Activated CD8-positive, alpha-beta memory T cell treated with anti-CD3 and anti-CD28 coated beads, Interleukin-2, amount 10 ng/mL, durations not matched to agents 7 days and 5 days (primary cell): ENCODE results near the gene RDH5. TPM values are rescaled to one million over a fixed set of nuclear protein-coding genes. Genes with fewer than 3 reads are reported as not detected.
"Not testable (repeated sequence)": the region's sequence is repeated elsewhere in the genome, so short reads cannot be mapped to it uniquely, and the experiment has no call there.

Experiments
- ATAC-seq: fragments of 150-1000 bp; cut with Tn5 transposase; one replicate; pipeline ENCODE4 v1.10.0; 2021; ENCODE audit warnings: moderate library complexity
- CTCF ChIA-PET: fragments of 350-600 bp; sonication (Branson Sonifier 250); formaldehyde crosslinking; loops from one replicate; lab custom pipeline; 2021; ENCODE audit warnings: antibody characterized with exemption; lab: Charles Lee
- DNase-seq: peaks from one replicate; pipeline ENCODE4 v3.0.0-alpha.2; 2020
- H3K27ac Mint-ChIP-seq: one replicate; pipeline ENCODE4 v1.8.0; 2021; ENCODE audit warnings: mild to moderate bottlenecking, mixed read lengths
- H3K27me3 Mint-ChIP-seq: one replicate; pipeline ENCODE4 v1.8.0; 2021; ENCODE audit warnings: mixed read lengths
- H3K36me3 Mint-ChIP-seq: one replicate; pipeline ENCODE4 v1.8.0; 2021; ENCODE audit warnings: mild to moderate bottlenecking, mixed read lengths
- H3K4me1 Mint-ChIP-seq: one replicate; pipeline ENCODE4 v1.8.0; 2021; ENCODE audit warnings: mixed read lengths
- H3K4me3 Mint-ChIP-seq: one replicate; pipeline ENCODE4 v1.8.0; 2021; ENCODE audit warnings: mild to moderate bottlenecking, moderate library complexity, mixed read lengths
- H3K9me3 Mint-ChIP-seq: one replicate; pipeline ENCODE4 v1.8.0; 2022; ENCODE audit warnings: low read depth, mixed read lengths
- total RNA-seq, 2 experiments: library from RNA; stranded (reverse); gene quantifications; one replicate each; pipeline ENCODE4 v1.2.3, GENCODE V29; 2021

RDH5 gene
- total RNA-seq, 2 experiments from 2014 or later, result 11.1 to 14.4 TPM

DNA sequence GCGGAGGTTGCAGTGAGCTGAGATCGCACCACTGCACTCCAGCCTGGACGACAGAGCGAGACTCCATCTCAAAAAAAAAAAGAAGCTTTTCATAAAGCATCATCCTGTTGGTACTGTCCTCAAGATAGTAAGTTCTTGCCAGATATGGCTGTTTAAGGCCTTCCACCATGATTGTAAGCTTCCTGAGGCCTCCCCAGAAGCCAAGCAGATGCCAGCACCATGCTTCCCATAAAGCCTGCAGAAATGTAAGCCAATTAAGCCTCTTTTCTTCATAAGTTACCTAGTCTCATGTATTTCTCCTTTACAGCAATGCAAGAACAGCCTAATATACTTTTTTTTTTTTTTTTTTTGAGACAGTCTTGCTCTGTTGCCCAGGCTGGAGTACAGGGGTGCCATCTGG lies 38.4 kb downstream of the RDH5 start:
- H3K27me3 Mint-ChIP-seq, DNase-seq, H3K4me3 Mint-ChIP-seq, H3K27ac Mint-ChIP-seq, ATAC-seq, H3K4me1 Mint-ChIP-seq, H3K9me3 Mint-ChIP-seq: not testable (repeated sequence)
- H3K36me3 Mint-ChIP-seq, result peaks cover 59% of the 10 kb centered on the region
- CTCF ChIA-PET, result interaction anchor here (0.6 to 1.9 kb wide), 2 partner anchors 15 to 1400 kb away, joined by 3 to 5 read pairs; no protein-coding TSS in a partner anchor

DNA sequence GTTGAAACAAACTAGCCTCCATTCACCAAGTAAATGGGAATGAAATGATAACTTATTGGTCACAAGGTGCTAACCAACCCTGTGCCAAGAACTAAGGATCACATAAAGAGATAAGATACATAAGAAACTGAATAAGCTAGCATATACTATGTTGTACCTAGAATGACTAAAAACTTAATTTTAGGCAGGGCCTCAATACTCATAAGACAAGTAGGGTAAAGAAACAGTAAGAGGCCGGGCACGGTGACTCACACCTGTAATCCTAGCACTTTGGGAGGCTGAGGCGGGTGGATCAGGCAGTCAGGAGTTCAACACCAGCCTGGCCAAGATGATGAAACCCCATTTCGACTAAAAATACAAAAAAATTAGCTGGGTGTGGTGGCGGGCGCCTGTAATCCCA lies 40.5 kb downstream of the RDH5 start:
- H3K4me3 Mint-ChIP-seq, result no peak overlapping the region
- ATAC-seq (peak; percentile 60), DNase-seq (no peak)
- CTCF ChIA-PET, result interaction anchor here (0.9 to 1.2 kb wide), 2 partner anchors 23 to 269 kb away, joined by 3 read pairs; no protein-coding TSS in a partner anchor
- no peak overlapping the region for H3K27ac Mint-ChIP-seq
- peaks cover 55% of the 10 kb centered on the region for H3K36me3 Mint-ChIP-seq
- no peaks in the 10 kb centered on the region for H3K27me3 Mint-ChIP-seq
- H3K4me1 Mint-ChIP-seq, result peaks cover 8% of the 10 kb centered on the region
- H3K9me3 Mint-ChIP-seq, result no peaks in the 10 kb centered on the region

DNA sequence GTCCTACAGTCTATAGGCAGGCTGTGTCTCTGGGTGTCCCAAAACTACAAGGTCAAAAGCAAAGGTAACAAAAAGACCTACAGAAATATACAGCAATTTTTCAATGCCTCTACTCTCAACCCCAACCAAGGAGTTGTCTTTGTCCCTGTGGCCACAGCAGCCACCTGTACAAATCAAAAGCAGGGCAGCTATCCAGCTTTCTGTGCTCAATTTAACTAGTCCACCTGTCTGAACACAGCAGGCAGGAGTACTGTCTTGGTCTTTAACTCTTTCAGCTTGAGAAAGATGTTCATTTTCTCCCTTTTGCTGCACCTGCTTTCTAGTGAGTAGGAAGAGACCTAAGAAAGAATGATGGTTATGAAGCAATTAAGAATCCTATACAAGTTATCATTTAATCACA lies 42.5 kb downstream of the RDH5 start:
- peaks cover 8% of the 10 kb centered on the region for H3K4me1 Mint-ChIP-seq
- DNase-seq, result no peak
- H3K9me3 Mint-ChIP-seq, result no peaks in the 10 kb centered on the region
- peaks cover 52% of the 10 kb centered on the region for H3K36me3 Mint-ChIP-seq
- H3K27ac Mint-ChIP-seq, result no peak overlapping the region
- H3K4me3 Mint-ChIP-seq, result no peak overlapping the region
- H3K27me3 Mint-ChIP-seq, result no peaks in the 10 kb centered on the region
- CTCF ChIA-PET, result no interaction called here
- ATAC-seq, result no peak

DNA sequence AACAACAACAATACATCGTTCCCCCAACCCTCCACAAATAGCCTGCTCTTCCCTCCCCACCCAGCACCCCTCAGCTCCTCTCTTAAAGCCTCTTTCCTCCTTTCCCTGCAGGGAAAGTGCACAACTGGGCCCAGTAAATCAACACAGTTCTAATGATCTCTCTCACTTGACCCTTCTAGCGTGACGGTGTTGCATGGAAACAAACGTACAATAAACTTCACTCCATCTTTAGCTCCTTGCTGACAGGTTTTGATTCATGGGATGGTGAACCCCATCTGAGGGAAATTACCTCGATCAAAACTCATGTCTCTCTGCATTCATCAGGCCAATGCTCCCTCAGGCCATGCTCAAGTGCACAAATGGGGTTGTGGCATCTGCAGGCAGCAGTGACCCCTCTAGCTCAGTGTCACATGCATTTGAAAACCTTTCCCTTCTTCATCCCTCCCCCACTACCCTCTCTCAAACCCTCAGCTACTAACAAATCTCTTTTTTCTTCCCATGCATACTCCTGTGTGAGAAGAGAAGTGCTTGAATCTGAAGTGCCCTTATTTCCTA lies 45.6 kb downstream of the RDH5 start:
- Mint-ChIP-seq H3K27ac (no peak overlapping the region), H3K27me3 (no peaks in the 10 kb centered on the region), H3K4me3 (no peak overlapping the region), H3K4me1 (peaks cover 5% of the 10 kb centered on the region), H3K36me3 (peaks cover 31% of the 10 kb centered on the region), H3K9me3 (no peaks in the 10 kb centered on the region)
- CTCF ChIA-PET, result interaction anchor here (1.0 to 1.1 kb wide), 2 partner anchors 9 to 14 kb away, joined by 3 read pairs; no protein-coding TSS in a partner anchor
- DNase-seq, result no peak
- no peak for ATAC-seq

DNA sequence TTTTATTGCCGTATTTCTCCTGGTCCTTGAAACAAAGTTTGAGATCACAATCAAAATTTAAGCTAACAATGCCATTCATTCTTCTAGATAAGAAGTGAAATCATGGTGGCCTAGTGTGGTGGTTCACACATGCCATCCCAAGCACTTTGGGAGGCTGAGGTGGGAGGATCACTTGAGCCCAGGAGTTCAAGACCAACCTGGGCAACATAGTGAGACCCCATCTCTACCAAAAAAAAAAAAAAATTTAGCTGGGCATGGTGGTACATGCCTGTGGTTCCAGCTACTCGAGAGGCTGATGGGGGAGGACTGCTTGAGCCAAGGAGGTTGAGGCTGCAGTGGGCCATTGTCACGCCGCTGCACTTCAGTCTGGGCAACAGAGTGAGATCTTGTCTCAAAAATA lies 47.0 kb downstream of the RDH5 start:
- peaks cover 3% of the 10 kb centered on the region for H3K4me1 Mint-ChIP-seq
- CTCF ChIA-PET, result interaction anchor here (0.9 to 1.3 kb wide), 2 partner anchors 14 to 29 kb away, joined by 3 read pairs; no protein-coding TSS in a partner anchor
- no peaks in the 10 kb centered on the region for H3K27me3 Mint-ChIP-seq
- ATAC-seq (no peak), DNase-seq (no peak)
- no peak overlapping the region for H3K4me3 Mint-ChIP-seq
- H3K9me3 Mint-ChIP-seq, result no peaks in the 10 kb centered on the region
- H3K27ac Mint-ChIP-seq, result no peak overlapping the region
- peaks cover 31% of the 10 kb centered on the region for H3K36me3 Mint-ChIP-seq

DNA sequence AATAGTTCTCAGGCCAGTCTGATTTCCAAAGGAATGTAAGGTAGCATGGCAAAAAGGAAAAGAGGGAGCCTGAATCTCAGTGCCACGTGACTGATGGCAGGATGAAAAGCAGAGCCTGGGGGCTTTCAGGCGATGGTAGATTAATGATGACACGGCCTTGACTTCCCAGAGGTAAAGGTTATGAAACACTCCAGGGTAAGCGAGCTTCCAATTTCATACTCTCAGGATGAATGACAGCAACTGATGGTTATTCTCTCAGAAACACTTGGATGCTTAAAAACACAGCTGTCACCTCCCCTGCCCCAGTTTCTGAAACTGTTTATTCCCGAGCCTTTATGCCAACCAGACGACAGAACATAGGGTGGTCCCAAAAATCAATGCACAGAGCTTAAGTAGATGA lies 51.5 kb downstream of the RDH5 start:
- Mint-ChIP-seq H3K4me3 (no peak overlapping the region), H3K27ac (peak overlapping the region; percentile 8), H3K4me1 (peaks cover 11% of the 10 kb centered on the region), H3K27me3 (no peaks in the 10 kb centered on the region), H3K36me3 (peaks cover 31% of the 10 kb centered on the region), H3K9me3 (no peaks in the 10 kb centered on the region)
- CTCF ChIA-PET, result interaction anchor here (0.5 to 2.8 kb wide), 3 partner anchors 10 to 34 kb away, joined by 3 to 13 read pairs (median 3); no protein-coding TSS in a partner anchor
- DNase-seq (no peak), ATAC-seq (no peak)

Other genes with a start within 250 kb of the RDH5 start
- gene OR6C68, start 228.0 kb upstream of the RDH5 start, total RNA-seq, result not detected
- not detected for gene OR6C4, start 170.8 kb upstream of the RDH5 start, total RNA-seq
- gene OR2AP1, start 147.9 kb upstream of the RDH5 start, total RNA-seq, result not detected
- gene OR10P1, start 83.5 kb upstream of the RDH5 start, total RNA-seq, result not detected
- gene ITGA7, start 12.5 kb upstream of the RDH5 start, total RNA-seq, result 1 to 10 TPM; 3.7 to 4.4 TPM
- gene BLOC1S1, start 4.3 kb upstream of the RDH5 start, total RNA-seq, result 100 to 1,000 TPM; 151 to 152 TPM
- gene CD63, start 8.6 kb downstream of the RDH5 start, total RNA-seq, result 100 to 1,000 TPM; 222 to 288 TPM
- 10 to 100 TPM; 10.9 to 14.1 TPM for gene GDF11, start 22.7 kb downstream of the RDH5 start, total RNA-seq
- gene SARNP, start 97.3 kb downstream of the RDH5 start, total RNA-seq, result 10 to 100 TPM; 96.8 to 98.6 TPM
- 10 to 100 TPM; 45.8 to 57.2 TPM for gene ORMDL2, start 97.6 kb downstream of the RDH5 start, total RNA-seq
- 10 to 100 TPM; 33.5 to 38.4 TPM for gene DNAJC14, start 109.2 kb downstream of the RDH5 start, total RNA-seq
- not detected for gene MMP19, start 122.5 kb downstream of the RDH5 start, total RNA-seq
- gene PYM1, start 207.5 kb downstream of the RDH5 start, total RNA-seq, result 10 to 100 TPM; 46.7 to 56.4 TPM
- gene DGKA, start 210.8 kb downstream of the RDH5 start, total RNA-seq, result 100 to 1,000 TPM; 301 to 312 TPM
- gene PMEL, start 245.6 kb downstream of the RDH5 start, total RNA-seq, result under 1 TPM; 0.23 to 0.37 TPM
- gene CDK2, start 246.4 kb downstream of the RDH5 start, total RNA-seq, result 100 to 1,000 TPM; 146 to 158 TPM